GM18526 (cell line): ENCODE results near the gene RAD50.

Experiments used
- POLR2A ChIP-seq: IDR thresholded peaks from 3 replicates; pipeline ENCODE4 v1.6.1; 2011; ENCODE audit not compliant: insufficient read length; ENCODE audit errors: extremely low read depth

Gene RAD50

GRCh38 chr5:132556153-132556762, 519 bp upstream of the RAD50 start:
- TF ChIP-seq POLR2A, result no peak

- TF ChIP-seq POLR2A, result no peak
Observed at GRCh38 chr5:132557478-132558172, 848 bp downstream of the RAD50 start.

GRCh38 chr5:132559383-132560060, 2.7 kb downstream of the RAD50 start:
- no peak for TF ChIP-seq POLR2A

GRCh38 chr5:132561601-132562000, 4.8 kb downstream of the RAD50 start:
- TF ChIP-seq POLR2A, result no peak

GRCh38 chr5:132566657-132567056, 9.9 kb downstream of the RAD50 start:
- no peak for TF ChIP-seq POLR2A

GRCh38 chr5:132576123-132576522, 19.3 kb downstream of the RAD50 start:
- no peak for TF ChIP-seq POLR2A

GRCh38 chr5:132586063-132586462, 29.3 kb downstream of the RAD50 start:
- no peak for TF ChIP-seq POLR2A

GRCh38 chr5:132589467-132589866, 32.7 kb downstream of the RAD50 start:
- no peak for TF ChIP-seq POLR2A

- TF ChIP-seq POLR2A, result no peak
Observed at GRCh38 chr5:132591145-132591544, 34.4 kb downstream of the RAD50 start.

- TF ChIP-seq POLR2A, result no peak
Observed at GRCh38 chr5:132592521-132592920, 35.7 kb downstream of the RAD50 start.

- no peak for TF ChIP-seq POLR2A
Observed at GRCh38 chr5:132594170-132594569, 37.4 kb downstream of the RAD50 start.

GRCh38 chr5:132595624-132596023, 38.8 kb downstream of the RAD50 start:
- TF ChIP-seq POLR2A, result no peak

- TF ChIP-seq POLR2A, result no peak
Observed at GRCh38 chr5:132601071-132601728, 44.4 kb downstream of the RAD50 start.

GRCh38 chr5:132607095-132607494, 50.3 kb downstream of the RAD50 start:
- TF ChIP-seq POLR2A, result no peak

GRCh38 chr5:132608107-132608506, 51.3 kb downstream of the RAD50 start:
- no peak for TF ChIP-seq POLR2A

GRCh38 chr5:132611965-132612364, 55.2 kb downstream of the RAD50 start:
- no peak for TF ChIP-seq POLR2A
